HG02678 (cell line): Measurements from ENCODE around the gene WIPF3.

Experiments
- ATAC-seq: cut with Tn5 transposase; IDR thresholded peaks from one replicate; pipeline ENCODE4 v1.9.1; 2021; ENCODE audit warnings: mild to moderate bottlenecking, moderate library complexity; ENCODE audit not compliant: unreplicated experiment

The WIPF3 gene

GRCh38 chr7:29898301-29898700, 92.0 kb downstream of the WIPF3 start:
- ATAC-seq: no peak

DNA sequence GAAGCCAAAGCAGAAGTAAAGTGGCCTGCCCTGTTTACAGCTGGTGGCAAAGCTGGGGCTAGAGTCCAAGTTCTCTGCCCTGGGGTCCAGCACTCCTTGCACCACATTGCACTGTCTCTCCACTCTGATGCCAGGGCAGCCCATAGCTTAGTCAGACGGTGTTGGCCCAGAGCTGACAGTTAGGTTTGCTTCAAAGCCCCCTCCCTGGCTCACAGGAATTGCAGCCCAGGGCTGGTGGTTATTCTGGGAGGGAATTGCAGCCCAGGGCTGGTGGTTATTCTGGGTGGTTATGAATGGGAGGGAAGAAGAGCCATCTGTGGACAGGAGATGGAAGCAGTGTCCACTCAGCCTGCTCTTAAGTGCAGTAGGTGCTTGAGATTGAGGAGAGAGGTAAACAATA, 94.4 kb downstream of the WIPF3 start:
- ATAC-seq: no peak

GRCh38 chr7:29906200-29907022, 100.1 kb downstream of the WIPF3 start:
- no peak for ATAC-seq

- ATAC-seq: no peak
These were observed 107.9 kb downstream of the WIPF3 start for GRCh38 chr7:29914180-29914579.

GRCh38 chr7:29915481-29916215, 109.3 kb downstream of the WIPF3 start:
- no peak for ATAC-seq

DNA sequence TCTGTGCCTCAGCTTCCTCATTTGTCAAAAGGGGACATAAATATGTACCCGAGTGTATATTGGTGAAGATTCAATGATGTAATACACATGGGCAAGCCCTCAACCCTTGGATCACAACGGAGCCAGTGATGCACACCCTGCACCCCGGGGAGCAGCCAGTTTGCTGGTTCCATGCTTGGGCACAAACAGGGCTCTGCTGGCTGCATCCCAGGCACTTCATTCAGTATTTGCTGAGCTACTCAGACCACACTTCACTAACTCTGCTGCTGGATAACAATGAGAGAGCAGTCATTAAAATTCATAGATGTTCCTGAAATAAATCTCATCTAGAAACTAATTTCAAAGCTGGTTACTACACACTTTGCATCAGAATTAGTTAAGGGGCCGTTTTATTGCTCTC, 111.3 kb downstream of the WIPF3 start:
- no peak for ATAC-seq

GRCh38 chr7:29918850-29919249, 112.5 kb downstream of the WIPF3 start:
- ATAC-seq: no peak

GRCh38 chr7:29919790-29920189, 113.5 kb downstream of the WIPF3 start:
- ATAC-seq: no peak

- ATAC-seq: no peak
These were observed 114.2 kb downstream of the WIPF3 start for GRCh38 chr7:29920491-29920890.

DNA sequence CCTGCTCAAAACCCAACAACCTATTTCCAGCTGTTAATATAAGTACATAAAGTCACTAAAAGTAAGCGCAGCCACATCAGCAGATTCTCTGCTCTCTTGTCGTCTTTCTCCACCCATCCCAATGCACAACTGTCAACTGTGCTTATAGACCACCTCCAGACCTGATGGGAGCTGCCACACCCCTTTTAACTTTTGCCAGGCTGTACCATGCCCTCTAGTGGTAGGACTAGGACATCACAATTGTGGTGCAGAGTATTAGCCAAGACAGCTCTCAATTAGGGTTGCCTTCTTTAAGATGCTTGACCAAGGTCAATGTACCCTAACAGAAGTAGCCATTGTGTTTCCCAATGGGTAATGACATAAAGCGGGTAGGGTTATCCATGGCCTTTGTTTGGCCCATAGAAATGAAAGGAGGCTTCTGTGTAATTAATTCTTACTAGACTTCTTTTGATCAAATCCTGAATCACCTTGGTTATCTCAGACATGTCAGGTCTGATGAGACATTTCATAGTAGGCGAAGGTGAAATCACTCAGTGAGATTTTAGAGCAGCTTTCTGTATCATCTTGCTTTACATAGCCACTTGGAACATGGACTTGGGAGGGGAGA, 115.2 kb downstream of the WIPF3 start:
- ATAC-seq: peak; percentile 86

- no peak for ATAC-seq
These were observed 116.8 kb downstream of the WIPF3 start for GRCh38 chr7:29922921-29923700.

DNA sequence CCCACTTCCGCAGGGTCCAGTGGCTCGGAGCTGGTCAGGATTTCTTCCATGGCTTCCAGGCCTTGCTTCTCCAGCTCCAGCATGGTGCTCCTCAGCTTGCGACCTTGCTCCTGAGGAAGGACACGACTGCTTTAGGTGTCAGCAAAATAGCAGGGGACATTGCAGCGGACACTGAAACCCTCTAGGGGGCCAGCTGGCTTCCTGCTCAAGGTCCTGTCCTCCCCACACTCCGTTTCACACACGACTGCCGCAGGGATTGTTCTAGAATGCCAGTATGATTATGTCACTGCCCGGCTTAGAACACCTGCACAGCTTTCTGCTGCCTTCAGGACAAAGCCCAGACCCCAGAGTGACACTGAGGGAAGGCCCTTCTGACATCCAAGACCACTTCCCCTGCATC, 117.7 kb downstream of the WIPF3 start:
- ATAC-seq: no peak

GRCh38 chr7:29924684-29925083, 118.4 kb downstream of the WIPF3 start:
- ATAC-seq: no peak

- no peak for ATAC-seq
These were observed 119.9 kb downstream of the WIPF3 start for GRCh38 chr7:29926216-29926615.

DNA sequence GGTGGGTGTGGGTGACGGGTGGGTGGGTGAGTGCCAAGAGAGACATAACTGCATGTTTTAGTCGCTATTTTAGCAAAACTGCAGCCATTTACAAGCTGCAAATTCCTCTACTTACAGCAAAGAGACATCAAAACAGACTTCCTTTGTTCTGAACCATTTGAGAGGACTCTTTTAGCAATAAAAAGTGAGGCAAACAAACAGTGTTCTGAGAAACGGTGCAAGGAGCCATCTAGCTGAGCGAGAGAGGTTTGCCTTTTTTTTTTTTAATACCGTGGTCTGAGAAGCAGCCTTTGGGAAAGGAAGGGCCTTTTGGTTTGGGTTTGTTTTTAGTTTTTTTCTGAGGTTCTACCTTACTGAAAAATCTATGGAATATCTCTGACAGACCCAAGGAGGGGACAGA, 120.4 kb downstream of the WIPF3 start:
- no peak for ATAC-seq

- ATAC-seq: no peak
These were observed 122.9 kb downstream of the WIPF3 start for GRCh38 chr7:29929018-29929807.

GRCh38 chr7:29935111-29935510, 128.8 kb downstream of the WIPF3 start:
- ATAC-seq: no peak

- no peak for ATAC-seq
These were observed 130.8 kb downstream of the WIPF3 start for GRCh38 chr7:29937132-29937531.

DNA sequence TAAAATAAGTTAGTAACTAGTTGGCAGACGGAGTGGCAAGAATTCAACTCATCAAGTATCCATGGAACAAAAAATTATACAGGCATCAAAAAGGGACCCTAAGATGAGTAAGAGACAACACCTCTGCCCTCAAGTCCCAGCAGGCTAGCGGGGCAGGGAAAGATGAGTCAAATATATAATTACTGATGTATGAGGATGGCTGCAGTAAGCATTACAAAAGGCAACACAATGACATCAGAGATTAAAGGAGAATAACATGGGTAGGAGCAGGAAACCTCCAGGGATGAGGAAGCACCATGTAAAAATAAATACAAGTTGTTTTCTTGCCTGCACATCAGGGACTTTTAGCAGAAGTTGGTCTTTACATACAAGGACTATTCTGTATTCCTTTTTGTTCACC, 133.9 kb downstream of the WIPF3 start:
- no peak for ATAC-seq

DNA sequence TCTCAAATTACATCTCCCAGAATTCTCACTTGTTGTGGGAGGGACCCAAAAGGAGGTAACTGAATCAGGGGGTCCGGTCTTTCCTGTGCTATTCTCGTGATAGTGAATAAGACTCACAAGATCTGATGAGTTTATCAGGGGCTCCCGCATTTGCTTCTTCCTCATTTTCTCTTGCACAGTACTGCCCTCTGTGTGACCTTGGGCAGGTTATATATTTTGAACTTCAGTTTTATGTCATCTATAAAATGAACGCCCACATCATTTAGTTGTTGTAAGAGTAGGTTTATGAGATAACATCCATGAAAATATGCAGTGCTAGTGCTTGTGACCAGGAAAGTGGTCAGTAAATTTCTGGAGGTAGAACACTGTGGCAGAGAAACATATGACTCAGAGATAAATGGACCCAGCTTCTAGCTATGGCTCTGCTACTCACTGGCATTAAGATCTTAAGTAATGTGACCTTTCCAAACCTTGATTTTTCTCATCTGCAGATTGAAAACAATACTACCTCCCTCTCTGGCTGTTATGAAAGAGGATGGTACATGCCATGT, 139.0 kb downstream of the WIPF3 start:
- ATAC-seq: no peak
